GM19452 (cell line): ENCODE data around the gene S100A12.

Experiments used
- ATAC-seq: cut with Tn5 transposase; IDR thresholded peaks from one replicate; pipeline ENCODE4 v1.9.1; 2021; ENCODE audit not compliant: unreplicated experiment

Gene S100A12

DNA sequence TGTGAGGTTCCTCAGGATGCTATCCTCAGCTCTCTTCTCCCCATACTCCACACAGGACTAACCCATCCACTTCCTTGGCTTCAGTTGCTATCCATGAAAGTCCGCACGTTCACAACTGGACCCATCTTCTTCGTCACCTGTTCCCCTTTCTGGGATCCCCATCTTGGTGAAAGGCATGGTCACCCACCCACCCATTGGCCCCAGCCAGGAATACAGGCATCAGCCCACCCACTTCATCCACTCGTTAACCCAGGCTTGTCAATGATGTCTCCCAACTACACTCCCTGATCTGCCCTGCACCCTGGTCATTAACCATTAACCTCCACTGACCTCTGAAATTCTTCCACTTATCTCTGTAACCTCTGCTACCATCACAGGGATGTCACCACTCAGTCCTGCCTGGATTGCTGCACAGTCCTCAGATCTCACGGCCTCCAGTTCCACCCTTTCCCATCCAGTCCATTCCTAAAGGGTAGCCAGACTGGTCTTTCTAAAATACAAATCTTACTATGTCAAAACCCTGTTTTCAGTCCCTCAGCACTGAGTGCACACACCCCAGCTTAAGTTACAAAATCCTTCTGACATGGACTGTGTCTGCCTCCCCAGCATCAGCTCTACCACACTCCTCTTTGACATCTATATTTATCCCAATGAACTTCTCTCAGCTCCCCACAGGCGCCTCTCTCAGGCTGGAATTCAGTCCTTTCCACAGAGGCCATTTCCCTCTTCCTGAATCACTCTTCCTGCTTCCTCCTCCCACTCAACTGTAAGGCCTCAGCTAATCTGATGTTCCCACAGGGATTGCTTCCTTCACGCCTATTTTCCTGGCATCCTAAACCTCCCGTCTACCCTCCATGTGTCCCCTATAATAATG, 37.2 kb downstream of the S100A12 start:
- no peak for ATAC-seq

DNA sequence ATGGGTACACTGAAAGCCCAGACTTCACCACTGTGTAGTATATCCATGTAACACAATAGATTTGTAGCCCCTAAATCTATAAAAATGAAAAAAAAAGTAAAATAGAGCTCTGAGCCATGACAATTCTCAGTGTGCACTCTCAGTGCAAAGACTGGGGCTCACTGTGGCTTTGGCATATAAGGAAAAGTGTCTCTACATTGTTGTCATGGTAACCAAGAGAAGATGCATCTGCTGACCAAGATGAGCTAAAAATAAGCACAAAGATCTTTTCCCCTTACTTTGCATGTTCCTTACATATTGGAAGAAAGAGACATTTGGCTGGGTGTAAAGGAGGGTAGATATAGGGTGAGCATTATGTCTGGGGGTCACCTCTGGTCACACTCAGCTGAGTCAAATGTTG, 38.8 kb downstream of the S100A12 start:
- ATAC-seq: no peak

DNA sequence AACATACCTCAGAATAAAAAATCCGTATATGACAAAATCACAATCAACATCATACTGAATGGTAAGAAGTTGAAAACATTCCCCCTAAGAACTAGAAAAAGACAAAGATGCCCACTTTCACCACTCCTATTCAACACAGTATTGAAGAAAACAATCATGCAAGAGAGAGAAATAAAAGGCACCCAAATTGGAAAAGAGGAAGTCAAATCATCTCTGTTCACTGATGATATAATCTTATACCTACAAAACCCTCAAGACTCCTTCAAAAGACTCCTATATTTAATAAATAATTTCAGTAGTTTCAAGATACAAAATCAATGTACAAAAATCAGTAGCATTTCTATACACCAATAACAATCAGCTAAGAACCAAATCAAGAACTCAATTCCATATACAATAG, 41.5 kb downstream of the S100A12 start:
- no peak for ATAC-seq

DNA sequence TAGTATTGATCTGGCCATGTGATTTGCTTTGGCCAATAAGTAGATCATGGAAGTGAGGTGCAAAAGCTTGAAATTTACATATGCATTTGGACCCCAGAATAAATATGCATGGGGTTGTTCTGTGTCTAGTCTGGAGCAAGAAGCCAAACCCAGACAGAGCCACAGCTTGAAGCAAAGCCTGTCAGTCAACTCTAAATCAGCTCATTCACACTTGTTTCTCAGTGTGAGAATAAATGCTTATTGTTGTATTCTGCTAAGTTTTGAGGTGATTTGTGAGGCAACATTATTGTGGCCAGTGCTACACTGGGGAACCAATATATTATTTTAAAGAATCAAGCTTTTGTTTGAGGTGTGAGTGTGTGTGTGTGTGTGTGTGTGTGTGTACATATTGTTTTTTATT, 50.5 kb downstream of the S100A12 start:
- no peak for ATAC-seq
